HepG2 (cell line): Measurements from ENCODE around the gene NOTUM. TPM values are rescaled to one million over a fixed set of nuclear protein-coding genes. Genes with fewer than 3 reads are reported as not detected.
A peak's percentile ranks its signal among the peaks of the same experiment; 100 is the strongest.

Experiments used
- E2F5 ChIP-seq: sonication (generic); formaldehyde crosslinking; conservative IDR thresholded peaks from 2 replicates; pipeline ENCODE4 v1.4.0; 2020; ENCODE audit warnings: missing genetic modification reagents
- GABPA ChIP-seq, 2 experiments: IDR thresholded peaks; 2 replicates each; pipeline ENCODE4 v1.6.1; 2011 to 2016; ENCODE audit warnings: low read depth in 2 of 2, low read length in 1 of 2, missing biosample characterization in 1 of 2, missing genetic modification characterization in 1 of 2
- MAF1 ChIP-seq: sonication (generic); formaldehyde crosslinking; IDR thresholded peaks from 2 replicates; pipeline ENCODE4 v1.5.0; 2020; ENCODE audit warnings: missing genetic modification reagents, borderline replicate concordance
- NFIB ChIP-seq: sonication (generic); formaldehyde crosslinking; IDR thresholded peaks from 2 replicates; pipeline ENCODE4 v1.9.0; 2021; ENCODE audit warnings: missing genetic modification reagents, mild to moderate bottlenecking, borderline replicate concordance
- NR3C1 ChIP-seq: sonication (generic); formaldehyde crosslinking; IDR thresholded peaks from 2 replicates; pipeline ENCODE4 v1.4.0; 2020; ENCODE audit warnings: missing genetic modification reagents
- SATB2 ChIP-seq: sonication (generic); formaldehyde crosslinking; IDR thresholded peaks from 2 replicates; pipeline ENCODE4 v1.5.0; 2020; ENCODE audit warnings: missing genetic modification reagents
- SMAD3 ChIP-seq: sonication (generic); formaldehyde crosslinking; IDR thresholded peaks from 2 replicates; pipeline ENCODE4 v1.4.0; 2020; ENCODE audit warnings: missing genetic modification reagents
- SP1 ChIP-seq, 2 experiments: fragments of 450-650 bp in 1 of 2; sonication (generic) in 1 of 2; formaldehyde crosslinking in 1 of 2; IDR thresholded peaks; 2 replicates each; pipeline versions ENCODE4 v1.4.0 to v1.6.1; 2016 to 2020; ENCODE audit warnings: missing genetic modification reagents in 1 of 2
- SPEN ChIP-seq: sonication (generic); formaldehyde crosslinking; IDR thresholded peaks from 2 replicates; pipeline ENCODE4 v1.5.1; 2020; ENCODE audit warnings: low read depth, mild to moderate bottlenecking, missing genetic modification reagents
- ZIK1 ChIP-seq: sonication (generic); formaldehyde crosslinking; IDR thresholded peaks from 2 replicates; pipeline ENCODE4 v1.5.0; 2020; ENCODE audit warnings: mild to moderate bottlenecking, low read depth, missing genetic modification reagents, borderline replicate concordance
- ZNF224 ChIP-seq: sonication (generic); formaldehyde crosslinking; IDR thresholded peaks from 2 replicates; pipeline ENCODE4 v1.5.0; 2020; ENCODE audit warnings: mild to moderate bottlenecking, missing genetic modification reagents
- ZNF333 ChIP-seq: sonication (generic); formaldehyde crosslinking; IDR thresholded peaks from 2 replicates; pipeline ENCODE4 v1.4.0; 2020; ENCODE audit warnings: mild to moderate bottlenecking, missing genetic modification reagents, borderline replicate concordance
- ZNF501 ChIP-seq: sonication (generic); formaldehyde crosslinking; IDR thresholded peaks from 2 replicates; pipeline ENCODE4 v1.5.1; 2020; ENCODE audit warnings: mild to moderate bottlenecking, moderate library complexity, missing genetic modification reagents
- ZNF678 ChIP-seq: sonication (generic); formaldehyde crosslinking; IDR thresholded peaks from 2 replicates; pipeline ENCODE4 v1.4.0; 2020; ENCODE audit warnings: mild to moderate bottlenecking, missing genetic modification reagents
- ZNF839 ChIP-seq: sonication (generic); formaldehyde crosslinking; IDR thresholded peaks from 2 replicates; pipeline ENCODE4 v1.4.0; 2020; ENCODE audit warnings: missing genetic modification reagents, mild to moderate bottlenecking, borderline replicate concordance
- ZNF879 ChIP-seq: sonication (generic); formaldehyde crosslinking; IDR thresholded peaks from 2 replicates; pipeline ENCODE4 v1.8.1; 2023; ENCODE audit warnings: missing genetic modification reagents
- polyA plus RNA-seq, 8 experiments: library from polyadenylated mRNA; depleted of rRNA in 3 of 8; stranded (reverse) in 7 of 8; unstranded in 1 of 8; fragments of >200 nt; fragmentation: Illumina TruSeq in 4 of 8; extraction: Trizol in 4 of 8; gene quantifications; 2 replicates each; pipeline versions ENCODE4 v1.2.1 to v1.2.3, GENCODE V29; 2011 to 2016; ENCODE audit warnings: low read depth in 4 of 8, missing spikeins in 1 of 8, mixed read lengths in 1 of 8; ENCODE audit not compliant: insufficient read depth in 1 of 8
- total RNA-seq, 5 experiments: library from RNA; depleted of rRNA; stranded (reverse); fragments of >200 nt; fragmentation: Illumina TruSeq; extraction: Trizol; gene quantifications; 2 replicates each; pipeline ENCODE4 v1.2.3, GENCODE V29; 2016; ENCODE audit warnings: low read depth in 1 of 5
- TF ChIP-seq, protein P1 (sequence below): sonication (generic); formaldehyde crosslinking; IDR thresholded peaks from 2 replicates; pipeline ENCODE4 v1.9.0; 2021; ENCODE audit warnings: mild to moderate bottlenecking, missing genetic modification reagents
- TF ChIP-seq, protein P2 (sequence below): sonication (generic); formaldehyde crosslinking; IDR thresholded peaks from 2 replicates; pipeline ENCODE4 v1.9.0; 2021; ENCODE audit warnings: missing genetic modification reagents, borderline replicate concordance
- TF ChIP-seq, protein P3 (sequence below): sonication (generic); formaldehyde crosslinking; IDR thresholded peaks from 2 replicates; pipeline ENCODE4 v1.4.0; 2020; ENCODE audit warnings: missing genetic modification reagents

Gene NOTUM
- total and polyA plus RNA-seq, 2 of the 13 experiments (the other 11 are each of a cell fraction or from before 2014, with no cell fraction given): 150 to 160 TPM

GRCh38 chr17:81910840-81911276 is 50.1 kb downstream of the NOTUM start (continued):
- TF ChIP-seq, protein P1, sequence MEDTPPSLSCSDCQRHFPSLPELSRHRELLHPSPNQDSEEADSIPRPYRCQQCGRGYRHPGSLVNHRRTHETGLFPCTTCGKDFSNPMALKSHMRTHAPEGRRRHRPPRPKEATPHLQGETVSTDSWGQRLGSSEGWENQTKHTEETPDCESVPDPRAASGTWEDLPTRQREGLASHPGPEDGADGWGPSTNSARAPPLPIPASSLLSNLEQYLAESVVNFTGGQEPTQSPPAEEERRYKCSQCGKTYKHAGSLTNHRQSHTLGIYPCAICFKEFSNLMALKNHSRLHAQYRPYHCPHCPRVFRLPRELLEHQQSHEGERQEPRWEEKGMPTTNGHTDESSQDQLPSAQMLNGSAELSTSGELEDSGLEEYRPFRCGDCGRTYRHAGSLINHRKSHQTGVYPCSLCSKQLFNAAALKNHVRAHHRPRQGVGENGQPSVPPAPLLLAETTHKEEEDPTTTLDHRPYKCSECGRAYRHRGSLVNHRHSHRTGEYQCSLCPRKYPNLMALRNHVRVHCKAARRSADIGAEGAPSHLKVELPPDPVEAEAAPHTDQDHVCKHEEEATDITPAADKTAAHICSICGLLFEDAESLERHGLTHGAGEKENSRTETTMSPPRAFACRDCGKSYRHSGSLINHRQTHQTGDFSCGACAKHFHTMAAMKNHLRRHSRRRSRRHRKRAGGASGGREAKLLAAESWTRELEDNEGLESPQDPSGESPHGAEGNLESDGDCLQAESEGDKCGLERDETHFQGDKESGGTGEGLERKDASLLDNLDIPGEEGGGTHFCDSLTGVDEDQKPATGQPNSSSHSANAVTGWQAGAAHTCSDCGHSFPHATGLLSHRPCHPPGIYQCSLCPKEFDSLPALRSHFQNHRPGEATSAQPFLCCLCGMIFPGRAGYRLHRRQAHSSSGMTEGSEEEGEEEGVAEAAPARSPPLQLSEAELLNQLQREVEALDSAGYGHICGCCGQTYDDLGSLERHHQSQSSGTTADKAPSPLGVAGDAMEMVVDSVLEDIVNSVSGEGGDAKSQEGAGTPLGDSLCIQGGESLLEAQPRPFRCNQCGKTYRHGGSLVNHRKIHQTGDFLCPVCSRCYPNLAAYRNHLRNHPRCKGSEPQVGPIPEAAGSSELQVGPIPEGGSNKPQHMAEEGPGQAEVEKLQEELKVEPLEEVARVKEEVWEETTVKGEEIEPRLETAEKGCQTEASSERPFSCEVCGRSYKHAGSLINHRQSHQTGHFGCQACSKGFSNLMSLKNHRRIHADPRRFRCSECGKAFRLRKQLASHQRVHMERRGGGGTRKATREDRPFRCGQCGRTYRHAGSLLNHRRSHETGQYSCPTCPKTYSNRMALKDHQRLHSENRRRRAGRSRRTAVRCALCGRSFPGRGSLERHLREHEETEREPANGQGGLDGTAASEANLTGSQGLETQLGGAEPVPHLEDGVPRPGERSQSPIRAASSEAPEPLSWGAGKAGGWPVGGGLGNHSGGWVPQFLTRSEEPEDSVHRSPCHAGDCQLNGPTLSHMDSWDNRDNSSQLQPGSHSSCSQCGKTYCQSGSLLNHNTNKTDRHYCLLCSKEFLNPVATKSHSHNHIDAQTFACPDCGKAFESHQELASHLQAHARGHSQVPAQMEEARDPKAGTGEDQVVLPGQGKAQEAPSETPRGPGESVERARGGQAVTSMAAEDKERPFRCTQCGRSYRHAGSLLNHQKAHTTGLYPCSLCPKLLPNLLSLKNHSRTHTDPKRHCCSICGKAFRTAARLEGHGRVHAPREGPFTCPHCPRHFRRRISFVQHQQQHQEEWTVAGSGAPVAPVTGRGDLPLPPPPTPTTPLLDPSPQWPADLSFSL (CRISPR knock-in tag): no peak; the same call in 1 of the 2 replicates
- TF ChIP-seq SPEN (peak; percentile 34; the same call in 1 of the 2 replicates), ZNF501 (CRISPR knock-in tag) (no peak), ZNF224 (CRISPR knock-in tag) (no peak), SATB2 (CRISPR knock-in tag) (peak; percentile 19), GABPA (IDR thresholded peaks at IDR 0.05; ENCODE audit: low read depth, low read length) (no peak), GABPA (CRISPR knock-in tag; IDR thresholded peaks at IDR 0.05; ENCODE audit: low read depth) (no peak), SP1 (IDR thresholded peaks at IDR 0.05) (no peak), SP1 (CRISPR knock-in tag; IDR thresholded peaks at IDR 0.05) (no peak), MAF1 (CRISPR knock-in tag) (0 out of 2 replicates have a peak, but pooled peaks have one; percentile 14), ZNF678 (no peak), ZNF879 (no peak), E2F5 (CRISPR knock-in tag) (no peak; the same call in 1 of the 2 replicates), ZNF839 (CRISPR knock-in tag) (no peak), NR3C1 (CRISPR knock-in tag) (peak; percentile 57; the same call in 1 of the 2 replicates), SMAD3 (no peak), ZIK1 (CRISPR knock-in tag) (no peak), ZNF333 (no peak; the same call in 1 of the 2 replicates), NFIB (CRISPR knock-in tag) (no peak)
- TF ChIP-seq, protein P2, sequence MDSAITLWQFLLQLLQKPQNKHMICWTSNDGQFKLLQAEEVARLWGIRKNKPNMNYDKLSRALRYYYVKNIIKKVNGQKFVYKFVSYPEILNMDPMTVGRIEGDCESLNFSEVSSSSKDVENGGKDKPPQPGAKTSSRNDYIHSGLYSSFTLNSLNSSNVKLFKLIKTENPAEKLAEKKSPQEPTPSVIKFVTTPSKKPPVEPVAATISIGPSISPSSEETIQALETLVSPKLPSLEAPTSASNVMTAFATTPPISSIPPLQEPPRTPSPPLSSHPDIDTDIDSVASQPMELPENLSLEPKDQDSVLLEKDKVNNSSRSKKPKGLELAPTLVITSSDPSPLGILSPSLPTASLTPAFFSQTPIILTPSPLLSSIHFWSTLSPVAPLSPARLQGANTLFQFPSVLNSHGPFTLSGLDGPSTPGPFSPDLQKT (CRISPR knock-in tag): no peak
- TF ChIP-seq, protein P3, sequence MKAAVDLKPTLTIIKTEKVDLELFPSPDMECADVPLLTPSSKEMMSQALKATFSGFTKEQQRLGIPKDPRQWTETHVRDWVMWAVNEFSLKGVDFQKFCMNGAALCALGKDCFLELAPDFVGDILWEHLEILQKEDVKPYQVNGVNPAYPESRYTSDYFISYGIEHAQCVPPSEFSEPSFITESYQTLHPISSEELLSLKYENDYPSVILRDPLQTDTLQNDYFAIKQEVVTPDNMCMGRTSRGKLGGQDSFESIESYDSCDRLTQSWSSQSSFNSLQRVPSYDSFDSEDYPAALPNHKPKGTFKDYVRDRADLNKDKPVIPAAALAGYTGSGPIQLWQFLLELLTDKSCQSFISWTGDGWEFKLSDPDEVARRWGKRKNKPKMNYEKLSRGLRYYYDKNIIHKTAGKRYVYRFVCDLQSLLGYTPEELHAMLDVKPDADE (CRISPR knock-in tag): 0 out of 2 replicates have a peak, but pooled peaks have one; percentile 70
